SU-DHL-6 (cell line): ENCODE measurements around the gene XIRP2.

Source experiments
- H2AFZ ChIP-seq: fragments of 200-600 bp; sonication (generic); 2 replicates; pipeline ENCODE4 v1.6.1; 2014; ENCODE audit warnings: low read depth, mild to moderate bottlenecking, moderate library complexity, mixed read lengths, antibody characterized with exemption, low read length; ENCODE audit not compliant: severe bottlenecking
- H3F3A ChIP-seq: fragments of 200-600 bp; shearing (Covaris generic); 2 replicates; pipeline ENCODE4 v1.6.0; 2016; ENCODE audit warnings: antibody characterized with exemption, mild to moderate bottlenecking; ENCODE audit not compliant: insufficient read depth
- H3K27ac ChIP-seq: fragments of 200-600 bp; sonication (generic); 2 replicates; pipeline ENCODE4 v1.5.1; 2016; ENCODE audit warnings: low read depth, mild to moderate bottlenecking, low read length, moderate library complexity, mixed read lengths
- H3K27me3 ChIP-seq: fragments of 200-600 bp; sonication (generic), shearing (Covaris generic); 2 replicates; pipeline ENCODE4 v1.6.0; 2014; ENCODE audit warnings: mild to moderate bottlenecking, low read length
- H3K36me3 ChIP-seq: fragments of 200-600 bp; sonication (generic); 2 replicates; pipeline ENCODE4 v1.6.1; 2014; ENCODE audit warnings: mild to moderate bottlenecking, low read length, mixed read lengths
- H3K4me2 ChIP-seq: fragments of 300-600, 200-600 bp; shearing (Covaris generic), sonication (generic); 2 replicates; pipeline ENCODE4 v1.6.0; 2014; ENCODE audit warnings: low read length, low read depth, mild to moderate bottlenecking; ENCODE audit not compliant: poor library complexity, severe bottlenecking
- H3K4me3 ChIP-seq: fragments of 200-600 bp; sonication (generic); 2 replicates; pipeline ENCODE4 v1.5.1; 2014; ENCODE audit warnings: antibody characterized with exemption, low read length, mild to moderate bottlenecking, mixed read lengths; ENCODE audit not compliant: insufficient read depth, poor library complexity, severe bottlenecking
- H3K79me2 ChIP-seq: fragments of 200-600 bp; sonication (generic); 2 replicates; pipeline ENCODE4 v1.6.1; 2014; ENCODE audit warnings: mild to moderate bottlenecking, low read length, moderate library complexity; ENCODE audit not compliant: insufficient read depth
- H3K9ac ChIP-seq: fragments of 200-600 bp; sonication (generic); 2 replicates; pipeline ENCODE4 v1.7.0; 2014; ENCODE audit warnings: mild to moderate bottlenecking, low read length
- H3K9me2 ChIP-seq: fragments of 200-600 bp; sonication (generic); replicated peaks from 2 replicates; pipeline ENCODE4 v1.6.1; 2014; ENCODE audit warnings: low read length; ENCODE audit not compliant: insufficient read depth
- H3K9me3 ChIP-seq: fragments of 200-600 bp; sonication (generic); 2 replicates; pipeline ENCODE4 v1.6.1; 2014; ENCODE audit warnings: low read length, mixed read lengths; ENCODE audit not compliant: insufficient read depth
- H4K20me1 ChIP-seq: fragments of 200-600 bp; sonication (generic); 2 replicates; pipeline ENCODE4 v1.6.1; 2014; ENCODE audit warnings: low read depth, mild to moderate bottlenecking, antibody characterized with exemption, low read length, moderate library complexity, mixed read lengths
- EZH2phosphoT487 ChIP-seq: fragments of 200-600 bp; sonication (generic), shearing (Covaris generic); conservative IDR thresholded peaks from 2 replicates; pipeline ENCODE4 v1.6.1; 2018; ENCODE audit warnings: mild to moderate bottlenecking, antibody characterized with exemption, low read length, moderate library complexity, mixed read lengths
- TF ChIP-seq, protein P1 (sequence below): fragments of 200-600 bp; sonication (generic); IDR thresholded peaks from one replicate; pipeline ENCODE4 v1.5.1; 2017; ENCODE audit warnings: antibody characterized with exemption, mild to moderate bottlenecking, low read length, moderate library complexity; ENCODE audit not compliant: insufficient read depth, poor library complexity, severe bottlenecking

Gene XIRP2

DNA sequence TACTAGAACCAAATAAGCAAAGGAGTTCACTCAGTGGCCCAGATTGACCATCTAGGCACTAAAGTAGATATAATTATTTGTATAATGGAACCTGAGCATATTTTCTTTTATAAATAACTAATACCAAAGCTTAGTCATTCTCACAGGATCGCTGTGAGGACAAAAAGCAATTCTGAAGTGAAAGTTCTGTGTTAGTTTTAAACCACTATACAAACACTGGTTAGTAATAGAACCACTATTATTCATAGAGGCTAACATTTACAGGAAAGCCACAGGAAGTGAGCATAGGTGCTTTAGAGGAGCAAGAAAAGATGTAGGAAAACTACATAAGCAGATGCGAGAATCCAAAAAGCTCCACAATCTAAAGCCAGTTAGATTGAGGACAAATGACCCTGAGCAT, 364.7 kb downstream of the XIRP2 start:
- Histone ChIP-seq H3K27ac (no peak overlapping the region), H3K36me3 (no peaks in the 10 kb centered on the region), H3K4me3 (no peak overlapping the region), H4K20me1 (no peaks in the 10 kb centered on the region), H2AFZ (no peak overlapping the region), H3K9me3 (no peaks in the 10 kb centered on the region), H3K27me3 (no peaks in the 10 kb centered on the region), H3K9me2 (no peaks in the 10 kb centered on the region), H3K4me2 (no peak overlapping the region), H3F3A (no peaks in the 10 kb centered on the region), H3K9ac (no peak overlapping the region), H3K79me2 (no peaks in the 10 kb centered on the region)
- no peak for TF ChIP-seq EZH2phosphoT487
- TF ChIP-seq, protein P1, sequence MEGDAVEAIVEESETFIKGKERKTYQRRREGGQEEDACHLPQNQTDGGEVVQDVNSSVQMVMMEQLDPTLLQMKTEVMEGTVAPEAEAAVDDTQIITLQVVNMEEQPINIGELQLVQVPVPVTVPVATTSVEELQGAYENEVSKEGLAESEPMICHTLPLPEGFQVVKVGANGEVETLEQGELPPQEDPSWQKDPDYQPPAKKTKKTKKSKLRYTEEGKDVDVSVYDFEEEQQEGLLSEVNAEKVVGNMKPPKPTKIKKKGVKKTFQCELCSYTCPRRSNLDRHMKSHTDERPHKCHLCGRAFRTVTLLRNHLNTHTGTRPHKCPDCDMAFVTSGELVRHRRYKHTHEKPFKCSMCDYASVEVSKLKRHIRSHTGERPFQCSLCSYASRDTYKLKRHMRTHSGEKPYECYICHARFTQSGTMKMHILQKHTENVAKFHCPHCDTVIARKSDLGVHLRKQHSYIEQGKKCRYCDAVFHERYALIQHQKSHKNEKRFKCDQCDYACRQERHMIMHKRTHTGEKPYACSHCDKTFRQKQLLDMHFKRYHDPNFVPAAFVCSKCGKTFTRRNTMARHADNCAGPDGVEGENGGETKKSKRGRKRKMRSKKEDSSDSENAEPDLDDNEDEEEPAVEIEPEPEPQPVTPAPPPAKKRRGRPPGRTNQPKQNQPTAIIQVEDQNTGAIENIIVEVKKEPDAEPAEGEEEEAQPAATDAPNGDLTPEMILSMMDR = no peak

DNA sequence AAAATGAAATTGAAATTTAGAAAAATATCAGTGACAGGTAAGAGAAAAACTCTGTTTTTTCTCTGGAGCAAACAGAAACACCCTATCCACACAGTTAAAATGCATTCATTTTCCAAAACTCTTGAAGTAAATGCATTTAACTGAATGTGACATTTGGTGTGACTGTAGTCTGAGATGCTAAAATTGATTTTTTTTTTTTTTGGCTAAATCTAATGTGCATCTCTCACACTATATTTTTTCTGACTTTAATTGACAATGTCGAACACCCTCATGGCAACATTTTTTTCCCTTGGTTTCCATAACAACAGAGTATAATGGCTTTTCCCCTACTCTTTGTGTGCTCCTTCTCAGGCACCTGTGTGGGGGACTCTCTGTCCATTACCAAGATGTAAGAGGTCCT, 366.4 kb downstream of the XIRP2 start:
- no peak for TF ChIP-seq EZH2phosphoT487
- TF ChIP-seq, protein P1 = no peak
- no peaks in the 10 kb centered on the region for H3K36me3 ChIP-seq
- H3K27me3 ChIP-seq = no peaks in the 10 kb centered on the region

DNA sequence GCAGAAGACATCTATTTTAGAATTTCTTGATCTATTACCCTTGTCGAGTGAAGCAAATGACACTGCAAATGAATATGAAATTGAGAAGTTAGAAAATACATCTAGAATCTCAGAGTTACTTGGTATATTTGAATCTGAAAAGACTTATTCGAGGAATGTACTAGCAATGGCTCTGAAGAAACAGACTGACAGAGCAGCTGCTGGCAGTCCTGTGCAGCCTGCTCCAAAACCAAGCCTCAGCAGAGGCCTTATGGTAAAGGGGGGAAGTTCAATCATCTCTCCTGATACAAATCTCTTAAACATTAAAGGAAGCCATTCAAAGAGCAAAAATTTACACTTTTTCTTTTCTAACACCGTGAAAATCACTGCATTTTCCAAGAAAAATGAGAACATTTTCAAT, 370.4 kb downstream of the XIRP2 start:
- H3K79me2 ChIP-seq = no peaks in the 10 kb centered on the region
- H4K20me1 ChIP-seq = no peaks in the 10 kb centered on the region
- no peak overlapping the region for H3K9ac ChIP-seq
- H3K4me2 ChIP-seq = no peak overlapping the region
- no peak overlapping the region for H3K27ac ChIP-seq
- H2AFZ ChIP-seq = no peak overlapping the region
- H3K4me3 ChIP-seq = no peak overlapping the region
- H3K36me3 ChIP-seq = no peaks in the 10 kb centered on the region
- TF ChIP-seq, protein P1 = no peak
- no peak for TF ChIP-seq EZH2phosphoT487
- H3K27me3 ChIP-seq = no peaks in the 10 kb centered on the region
- no peaks in the 10 kb centered on the region for H3F3A ChIP-seq
- no peaks in the 10 kb centered on the region for H3K9me3 ChIP-seq
- no peaks in the 10 kb centered on the region for H3K9me2 ChIP-seq

More for the DNA sequence above, 366.4 kb downstream of the XIRP2 start:
- no peak overlapping the region for H3K4me3 ChIP-seq
- H3K9me2 ChIP-seq = no peaks in the 10 kb centered on the region
- no peaks in the 10 kb centered on the region for H3F3A ChIP-seq
- no peak overlapping the region for H2AFZ ChIP-seq
- H3K4me2 ChIP-seq = no peak overlapping the region
- H4K20me1 ChIP-seq = no peaks in the 10 kb centered on the region
- H3K27ac ChIP-seq = no peak overlapping the region
- no peaks in the 10 kb centered on the region for H3K9me3 ChIP-seq
- no peak overlapping the region for H3K9ac ChIP-seq
- no peaks in the 10 kb centered on the region for H3K79me2 ChIP-seq

DNA sequence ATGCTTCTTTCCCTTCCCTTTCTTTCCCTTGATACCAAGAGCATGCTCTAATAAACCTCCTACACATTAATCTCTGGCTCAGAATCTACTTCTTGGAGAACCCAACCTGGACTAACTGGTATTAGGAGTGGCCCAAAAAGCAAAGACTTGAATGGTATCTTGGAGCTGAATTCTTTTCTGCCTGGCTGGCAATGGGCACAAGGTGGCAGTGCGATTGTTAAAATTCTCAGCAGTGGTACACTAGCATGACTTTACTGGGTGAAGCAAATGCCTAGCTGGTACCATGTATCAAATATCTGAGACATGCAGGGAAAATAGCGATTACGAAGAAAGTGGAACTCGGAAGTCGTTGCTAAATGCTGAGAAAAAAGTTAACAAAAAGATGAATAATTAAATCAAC, 376.1 kb downstream of the XIRP2 start:
- Histone ChIP-seq H4K20me1 (no peaks in the 10 kb centered on the region), H3K9me2 (no peaks in the 10 kb centered on the region), H3F3A (no peaks in the 10 kb centered on the region), H3K4me2 (no peak overlapping the region), H3K4me3 (no peak overlapping the region), H3K79me2 (no peaks in the 10 kb centered on the region), H3K9me3 (peaks cover 5% of the 10 kb centered on the region; the same call in 1 of the 2 replicates), H3K36me3 (no peaks in the 10 kb centered on the region), H2AFZ (no peak overlapping the region), H3K9ac (no peak overlapping the region), H3K27me3 (no peaks in the 10 kb centered on the region), H3K27ac (no peak overlapping the region)
- no peak for TF ChIP-seq EZH2phosphoT487
- TF ChIP-seq, protein P1 = no peak
